ENCODE results near the gene DPH2. TPM values are rescaled to one million over a fixed set of nuclear protein-coding genes. Genes with fewer than 3 reads are reported as not detected.

The DPH2 gene
- total and polyA plus RNA-seq, 9 donors, result 14.0 to 21.9 (median 18.1) TPM

DNA sequence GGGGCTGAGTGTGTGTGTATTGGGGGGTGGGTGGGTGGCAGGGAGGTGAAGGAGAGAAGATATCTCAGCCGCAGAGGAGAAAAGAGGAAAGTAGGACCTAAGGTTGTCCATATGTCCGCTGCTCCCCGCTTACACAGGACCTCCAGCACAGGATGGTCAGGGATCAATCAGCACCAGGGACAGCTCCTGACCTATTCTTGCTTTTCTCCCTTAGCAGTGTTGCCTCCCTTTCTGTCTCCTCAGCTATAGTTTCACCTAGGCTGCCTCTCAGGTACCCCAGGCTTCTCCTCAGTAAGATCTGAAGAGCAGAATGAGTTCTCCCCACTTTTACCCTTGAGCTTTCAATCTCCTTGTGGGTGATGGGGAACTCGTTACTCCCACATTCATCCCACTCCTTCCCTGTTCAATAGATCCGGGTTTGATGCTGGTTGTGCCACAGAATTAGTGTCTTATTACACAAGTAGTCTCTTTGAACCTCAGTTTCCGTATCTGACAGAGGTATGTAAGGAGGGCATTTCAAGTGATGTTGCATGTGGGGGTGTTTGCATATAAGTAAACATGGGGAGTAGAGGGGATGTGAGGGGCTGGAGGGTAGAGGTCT is 1.4 kb upstream of the DPH2 start:
- peak; percentile 62 for DNase-seq
- 65% methylated on average over 4 of the region's 6 CpGs for WGBS (ENCODE audit: insufficient coverage)

DNA sequence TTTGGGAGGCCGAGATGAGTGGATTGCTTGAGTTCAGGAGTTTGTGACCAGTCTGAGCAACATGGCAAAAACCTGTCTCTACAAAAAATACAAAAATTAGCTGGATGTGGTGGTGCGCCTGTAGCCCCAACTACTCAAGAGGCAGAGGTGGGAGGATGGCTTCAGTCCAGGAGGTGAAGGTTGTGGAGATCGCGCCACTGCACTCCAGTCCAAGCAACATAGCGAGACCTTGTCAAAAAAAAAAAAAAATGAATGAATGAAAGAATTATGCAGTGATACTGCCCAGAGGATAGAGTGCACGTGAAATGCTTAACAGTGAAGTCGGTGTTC is 429 bp upstream of the DPH2 start:
- H3K9me3 ChIP-seq (replicated peaks; ENCODE audit: control insufficient read depth, low read depth, low read length), result peaks cover 3% of the 10 kb centered on the region
- no peak overlapping the region for H3K4me3 ChIP-seq (ENCODE audit: low read length)
- no peaks in the 10 kb centered on the region for H3K27me3 ChIP-seq (ENCODE audit: control insufficient read depth, insufficient read depth, low read length)
- peaks cover 17% of the 10 kb centered on the region for H3K4me1 ChIP-seq (ENCODE audit: control insufficient read depth, insufficient read depth, low read length)
- WGBS (ENCODE audit: insufficient coverage), result 33% methylated on average over 4 of the region's 7 CpGs
- peaks cover 52% of the 10 kb centered on the region for H3K36me3 ChIP-seq (ENCODE audit: control insufficient read depth, insufficient read depth, low read length)
- H3K27ac ChIP-seq (ENCODE audit: low read length), result no peak overlapping the region
- DNase-seq, result no peak

More for the DNA sequence above, 1.4 kb upstream of the DPH2 start:
- no peaks in the 10 kb centered on the region for H3K27me3 ChIP-seq (ENCODE audit: control insufficient read depth, insufficient read depth, low read length)
- no peak overlapping the region for H3K27ac ChIP-seq (ENCODE audit: low read length)
- peaks cover 12% of the 10 kb centered on the region for H3K4me1 ChIP-seq (ENCODE audit: control insufficient read depth, insufficient read depth, low read length)
- no peak overlapping the region for H3K4me3 ChIP-seq (ENCODE audit: low read length)
- H3K9me3 ChIP-seq (replicated peaks; ENCODE audit: control insufficient read depth, low read depth, low read length), result peaks cover 3% of the 10 kb centered on the region
- H3K36me3 ChIP-seq (ENCODE audit: control insufficient read depth, insufficient read depth, low read length), result peaks cover 57% of the 10 kb centered on the region

DNA sequence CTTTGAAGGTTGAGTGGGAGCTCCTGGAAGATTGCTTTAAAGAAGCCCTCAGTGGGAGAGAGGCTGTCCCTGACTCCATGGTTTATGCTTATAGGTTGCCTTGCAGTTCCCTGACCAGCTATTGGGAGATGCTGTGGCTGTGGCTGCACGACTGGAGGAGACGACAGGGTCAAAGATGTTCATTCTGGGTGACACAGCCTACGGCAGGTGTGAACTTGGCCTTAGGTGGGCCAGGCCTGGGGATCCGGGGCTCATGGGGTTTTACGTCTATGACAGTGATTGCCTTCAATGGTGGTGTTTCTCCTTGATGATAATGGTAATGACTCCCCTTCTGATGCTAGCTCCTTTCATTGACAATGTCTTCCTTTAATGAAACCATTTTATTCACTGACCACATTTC is 692 bp downstream of the DPH2 start:
- Histone ChIP-seq H3K27ac (ENCODE audit: low read length) (no peak overlapping the region), H3K4me3 (ENCODE audit: low read length) (peak overlapping the region; percentile 94), H3K9me3 (replicated peaks; ENCODE audit: control insufficient read depth, low read depth, low read length) (peaks cover 3% of the 10 kb centered on the region), H3K36me3 (ENCODE audit: control insufficient read depth, insufficient read depth, low read length) (peaks cover 47% of the 10 kb centered on the region), H3K27me3 (ENCODE audit: control insufficient read depth, insufficient read depth, low read length) (no peaks in the 10 kb centered on the region), H3K4me1 (ENCODE audit: control insufficient read depth, insufficient read depth, low read length) (peaks cover 21% of the 10 kb centered on the region)
- WGBS (ENCODE audit: insufficient coverage), result 7% methylated on average over 2 of the region's 5 CpGs
- no peak for DNase-seq

DNA sequence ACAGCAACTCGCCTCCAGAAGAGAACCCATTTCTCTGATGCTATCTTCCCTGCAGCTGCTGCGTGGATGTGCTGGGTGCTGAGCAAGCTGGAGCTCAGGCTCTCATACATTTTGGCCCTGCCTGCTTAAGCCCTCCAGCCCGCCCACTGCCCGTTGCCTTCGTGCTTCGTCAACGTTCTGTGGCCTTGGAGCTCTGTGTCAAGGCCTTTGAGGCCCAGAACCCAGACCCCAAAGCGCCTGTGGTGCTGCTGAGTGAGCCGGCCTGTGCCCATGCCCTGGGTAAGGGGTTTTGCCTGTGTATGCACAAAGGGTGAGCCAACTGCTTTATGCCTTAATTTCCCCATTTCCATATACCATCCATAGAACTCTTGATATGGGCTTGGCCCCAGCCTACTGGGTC is 1.1 kb downstream of the DPH2 start:
- peak overlapping the region; percentile 94 for H3K4me3 ChIP-seq (ENCODE audit: low read length)
- no peaks in the 10 kb centered on the region for H3K27me3 ChIP-seq (ENCODE audit: control insufficient read depth, insufficient read depth, low read length)
- no peak for DNase-seq
- WGBS (ENCODE audit: insufficient coverage), result 90% methylated on average over 7 of the region's 9 CpGs
- H3K36me3 ChIP-seq (ENCODE audit: control insufficient read depth, insufficient read depth, low read length), result peaks cover 44% of the 10 kb centered on the region
- peaks cover 3% of the 10 kb centered on the region for H3K9me3 ChIP-seq (replicated peaks; ENCODE audit: control insufficient read depth, low read depth, low read length)
- H3K4me1 ChIP-seq (ENCODE audit: control insufficient read depth, insufficient read depth, low read length), result peaks cover 25% of the 10 kb centered on the region
- no peak overlapping the region for H3K27ac ChIP-seq (ENCODE audit: low read length)

DNA sequence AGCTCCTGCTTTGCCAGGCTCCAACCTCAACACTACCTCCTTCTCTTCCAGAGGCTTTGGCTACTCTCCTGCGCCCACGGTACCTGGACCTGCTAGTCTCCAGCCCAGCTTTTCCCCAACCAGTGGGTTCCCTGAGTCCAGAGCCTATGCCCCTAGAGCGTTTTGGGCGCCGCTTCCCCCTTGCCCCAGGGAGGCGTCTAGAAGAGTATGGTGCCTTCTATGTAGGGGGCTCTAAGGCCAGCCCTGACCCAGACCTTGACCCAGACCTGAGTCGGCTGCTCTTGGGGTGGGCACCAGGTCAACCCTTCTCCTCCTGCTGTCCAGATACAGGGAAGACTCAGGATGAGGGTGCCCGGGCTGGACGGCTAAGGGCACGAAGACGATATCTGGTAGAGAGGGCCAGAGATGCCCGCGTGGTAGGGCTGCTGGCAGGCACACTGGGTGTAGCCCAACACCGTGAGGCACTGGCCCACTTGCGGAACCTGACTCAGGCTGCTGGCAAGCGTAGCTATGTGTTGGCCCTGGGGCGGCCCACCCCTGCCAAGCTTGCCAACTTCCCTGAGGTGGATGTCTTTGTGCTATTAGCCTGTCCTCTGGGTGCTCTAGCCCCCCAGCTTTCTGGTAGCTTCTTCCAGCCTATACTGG is 1.6 kb downstream of the DPH2 start:
- Histone ChIP-seq H3K4me3 (ENCODE audit: low read length) (no peak overlapping the region), H3K27me3 (ENCODE audit: control insufficient read depth, insufficient read depth, low read length) (no peaks in the 10 kb centered on the region), H3K4me1 (ENCODE audit: control insufficient read depth, insufficient read depth, low read length) (peaks cover 29% of the 10 kb centered on the region), H3K36me3 (ENCODE audit: control insufficient read depth, insufficient read depth, low read length) (peaks cover 44% of the 10 kb centered on the region), H3K9me3 (replicated peaks; ENCODE audit: control insufficient read depth, low read depth, low read length) (peaks cover 3% of the 10 kb centered on the region), H3K27ac (ENCODE audit: low read length) (no peak overlapping the region)
- no peak for DNase-seq
- 97% methylated on average over 11 of the region's 17 CpGs for WGBS (ENCODE audit: insufficient coverage)

DNA sequence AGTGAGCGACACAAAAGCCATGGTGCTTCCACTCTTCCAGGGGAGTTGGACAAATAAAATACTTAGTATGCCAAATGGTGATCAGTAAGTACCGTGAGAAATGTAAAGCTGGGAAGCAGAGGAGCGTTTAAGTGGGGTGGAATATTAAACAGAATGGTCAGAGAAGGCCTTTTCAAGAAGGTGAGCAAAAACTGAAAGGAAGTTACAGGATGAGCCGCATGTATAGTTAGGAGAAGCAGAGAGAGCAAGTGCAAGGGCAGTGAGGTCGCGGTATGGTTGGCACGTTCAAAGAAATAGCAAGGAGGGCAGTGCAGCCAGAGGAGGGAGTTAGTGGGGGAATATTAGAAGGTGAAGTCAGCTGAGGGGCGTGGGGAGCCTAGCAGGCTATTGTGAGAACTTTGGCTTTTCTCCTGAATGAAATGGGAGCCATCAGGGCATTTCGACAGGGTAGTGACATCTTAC is 4.2 kb downstream of the DPH2 start:
- Histone ChIP-seq H3K36me3 (ENCODE audit: control insufficient read depth, insufficient read depth, low read length) (peaks cover 48% of the 10 kb centered on the region), H3K27me3 (ENCODE audit: control insufficient read depth, insufficient read depth, low read length) (no peaks in the 10 kb centered on the region), H3K4me3 (ENCODE audit: low read length) (peak overlapping the region; percentile 93), H3K4me1 (ENCODE audit: control insufficient read depth, insufficient read depth, low read length) (peaks cover 36% of the 10 kb centered on the region), H3K27ac (ENCODE audit: low read length) (peak overlapping the region; percentile 86), H3K9me3 (replicated peaks; ENCODE audit: control insufficient read depth, low read depth, low read length) (no peaks in the 10 kb centered on the region)
- 39% methylated on average over 9 of the region's 9 CpGs for WGBS (ENCODE audit: insufficient coverage)
- no peak for DNase-seq

DNA sequence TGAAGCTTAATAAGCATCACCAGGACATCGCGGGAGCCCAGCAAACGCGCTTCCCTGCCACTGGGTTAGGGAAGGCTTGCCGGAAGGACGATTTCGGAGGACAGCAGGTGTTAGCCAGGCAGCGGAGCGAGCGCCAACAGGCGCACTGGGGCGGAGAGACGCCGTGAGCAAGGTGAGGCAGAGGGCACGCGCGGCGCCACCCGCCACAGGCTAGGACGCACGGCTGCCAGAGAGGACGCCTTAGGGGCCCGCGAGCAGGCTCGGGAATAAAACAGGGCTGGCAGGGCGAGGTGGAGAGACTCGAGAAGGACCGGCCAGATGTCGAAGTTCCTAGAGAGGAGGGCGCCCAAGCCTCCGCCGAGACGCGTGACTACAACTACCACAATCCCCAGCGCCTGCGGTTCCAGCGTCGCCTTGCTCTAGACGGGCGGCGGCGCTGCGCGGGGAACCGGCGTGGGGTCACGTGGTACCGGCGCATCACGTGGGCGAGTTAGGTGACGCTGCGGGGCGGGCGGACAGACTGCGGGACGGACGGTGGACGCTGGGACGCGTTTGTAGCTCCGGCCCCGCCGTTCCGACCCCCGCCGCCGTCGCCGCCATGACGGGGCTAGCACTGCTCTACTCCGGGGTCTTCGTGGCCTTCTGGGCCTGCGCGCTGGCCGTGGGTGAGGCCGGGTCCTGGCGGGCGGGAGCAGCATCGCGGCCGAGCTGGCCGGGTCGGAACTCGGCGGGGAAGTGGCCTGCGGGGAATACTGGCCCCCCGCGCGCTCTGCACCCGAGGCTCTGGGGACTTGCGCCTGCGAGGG is 4.8 kb downstream of the DPH2 start, which contains the start of gene ATP6V0B:
Gene ATP6V0B, plus strand, starts transcription at position 518 of the 806 bp plus-strand sequence. Its CDS starts 81 bp downstream, at position 599.
- Histone ChIP-seq H3K27ac (ENCODE audit: low read length) (peak within 1 kb of the TSS; percentile 86), H3K4me1 (ENCODE audit: control insufficient read depth, insufficient read depth, low read length) (peaks cover 33% of the 10 kb centered on the region), H3K4me3 (ENCODE audit: low read length) (peak within 1 kb of the TSS; percentile 93), H3K36me3 (ENCODE audit: control insufficient read depth, insufficient read depth, low read length) (peaks cover 48% of the 10 kb centered on the region), H3K9me3 (replicated peaks; ENCODE audit: control insufficient read depth, low read depth, low read length) (no peaks in the 10 kb centered on the region), H3K27me3 (ENCODE audit: control insufficient read depth, insufficient read depth, low read length) (no peaks in the 10 kb centered on the region)
- WGBS (ENCODE audit: insufficient coverage), result under 1% methylated on average over 92 of the region's 93 CpGs
- peak; percentile 97 for DNase-seq

DNA sequence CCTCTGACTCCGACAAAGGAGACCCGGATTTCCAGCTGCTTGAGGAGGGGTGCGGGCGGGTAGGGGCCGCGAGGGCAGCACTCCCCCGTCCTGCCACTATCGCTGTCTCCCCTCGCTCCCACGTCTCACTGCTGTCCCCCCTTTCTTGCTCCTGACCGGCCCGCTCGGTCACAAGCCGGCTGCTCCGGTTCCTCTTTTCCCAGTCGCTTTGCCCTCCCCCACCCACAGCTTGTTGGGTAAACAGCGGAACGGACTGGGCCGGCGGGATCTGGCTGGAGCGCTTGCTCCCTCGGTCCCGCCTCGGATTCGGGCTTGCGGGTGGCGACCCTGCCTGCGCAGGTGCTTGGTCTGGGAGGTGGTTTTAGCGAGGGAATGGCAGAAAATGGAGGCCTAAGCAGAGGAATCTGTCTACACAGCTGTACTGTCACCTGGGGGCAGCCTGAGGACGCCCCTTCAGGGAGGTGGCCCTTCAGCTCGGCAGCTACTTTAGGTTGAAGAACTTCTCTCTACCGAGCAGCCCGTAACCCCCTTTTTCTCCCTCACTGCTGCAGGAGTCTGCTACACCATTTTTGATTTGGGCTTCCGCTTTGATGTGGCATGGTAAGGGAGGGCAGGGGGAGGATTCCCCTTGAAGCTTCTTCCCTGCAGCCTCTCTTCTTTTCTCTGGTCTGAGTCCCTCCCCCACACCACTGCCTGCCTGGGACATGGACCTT is 5.6 kb downstream of the DPH2 start:
- no peaks in the 10 kb centered on the region for H3K27me3 ChIP-seq (ENCODE audit: control insufficient read depth, insufficient read depth, low read length)
- peaks cover 39% of the 10 kb centered on the region for H3K4me1 ChIP-seq (ENCODE audit: control insufficient read depth, insufficient read depth, low read length)
- peak overlapping the region; percentile 93 for H3K4me3 ChIP-seq (ENCODE audit: low read length)
- H3K9me3 ChIP-seq (replicated peaks; ENCODE audit: control insufficient read depth, low read depth, low read length), result no peaks in the 10 kb centered on the region
- DNase-seq, result peak; percentile 67
- WGBS (ENCODE audit: insufficient coverage), result 0% methylated on average over 11 of the region's 34 CpGs
- peaks cover 48% of the 10 kb centered on the region for H3K36me3 ChIP-seq (ENCODE audit: control insufficient read depth, insufficient read depth, low read length)
- H3K27ac ChIP-seq (ENCODE audit: low read length), result peak overlapping the region; percentile 85

DNA sequence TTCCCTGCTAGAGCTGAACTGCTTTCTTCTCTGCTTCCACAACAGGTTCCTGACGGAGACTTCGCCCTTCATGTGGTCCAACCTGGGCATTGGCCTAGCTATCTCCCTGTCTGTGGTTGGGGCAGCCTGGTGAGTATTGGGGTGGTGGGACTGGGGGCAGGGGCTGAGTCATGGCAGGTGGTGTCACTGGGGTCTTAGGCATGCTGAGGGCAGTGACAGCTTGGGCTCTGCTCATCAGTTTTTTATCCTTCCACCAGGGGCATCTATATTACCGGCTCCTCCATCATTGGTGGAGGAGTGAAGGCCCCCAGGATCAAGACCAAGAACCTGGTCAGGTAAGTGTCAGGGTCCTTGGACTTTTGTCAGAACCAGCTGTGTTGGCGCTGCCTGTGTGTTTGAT is 6.2 kb downstream of the DPH2 start:
- H3K27ac ChIP-seq (ENCODE audit: low read length), result no peak overlapping the region
- H3K4me1 ChIP-seq (ENCODE audit: control insufficient read depth, insufficient read depth, low read length), result peaks cover 39% of the 10 kb centered on the region

More for the DNA sequence above, 6.2 kb downstream of the DPH2 start:
- no peaks in the 10 kb centered on the region for H3K9me3 ChIP-seq (replicated peaks; ENCODE audit: control insufficient read depth, low read depth, low read length)
- no peak for DNase-seq
- H3K36me3 ChIP-seq (ENCODE audit: control insufficient read depth, insufficient read depth, low read length), result peaks cover 46% of the 10 kb centered on the region
- no peaks in the 10 kb centered on the region for H3K27me3 ChIP-seq (ENCODE audit: control insufficient read depth, insufficient read depth, low read length)
- peak overlapping the region; percentile 93 for H3K4me3 ChIP-seq (ENCODE audit: low read length)
- WGBS (ENCODE audit: insufficient coverage), result 100% methylated on average over 1 of the region's 4 CpGs
